GM12875 (cell line): Measurements from ENCODE around the gene SCARF1.

Source experiments
- H3K4me3 ChIP-seq: one replicate; pipeline ENCODE4 v1.5.1; 2011; ENCODE audit warnings: low read depth, low read length, control low read depth
- TF ChIP-seq, protein P1 (sequence below): IDR thresholded peaks from 2 replicates; pipeline ENCODE4 v1.5.1; 2011; ENCODE audit warnings: low read depth, mild to moderate bottlenecking, control low read depth, inconsistent platforms, low read length, moderate library complexity, borderline replicate concordance; ENCODE audit not compliant: insufficient read depth

The SCARF1 gene

DNA sequence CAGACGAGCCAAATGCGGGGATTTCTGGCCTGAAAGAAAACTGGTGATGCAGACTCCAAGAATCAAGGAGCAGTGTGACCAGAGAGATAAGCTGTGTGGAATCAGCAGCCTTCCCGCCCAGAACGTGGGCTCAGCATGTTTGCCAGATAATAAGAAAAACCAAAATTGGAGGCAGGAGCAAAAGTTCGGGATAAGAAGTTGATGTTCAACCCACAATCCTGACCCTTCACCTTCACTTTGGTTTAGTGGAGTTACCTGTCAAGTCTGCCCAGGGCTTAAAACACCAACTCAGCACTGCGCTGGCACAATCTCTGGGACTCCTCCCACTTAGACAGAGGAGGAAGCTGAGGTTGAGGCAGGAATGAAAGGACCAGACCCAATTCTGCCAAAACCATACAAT is 20.0 kb downstream of the SCARF1 start:
- no peak overlapping the region for H3K4me3 ChIP-seq
- TF ChIP-seq, protein P1, sequence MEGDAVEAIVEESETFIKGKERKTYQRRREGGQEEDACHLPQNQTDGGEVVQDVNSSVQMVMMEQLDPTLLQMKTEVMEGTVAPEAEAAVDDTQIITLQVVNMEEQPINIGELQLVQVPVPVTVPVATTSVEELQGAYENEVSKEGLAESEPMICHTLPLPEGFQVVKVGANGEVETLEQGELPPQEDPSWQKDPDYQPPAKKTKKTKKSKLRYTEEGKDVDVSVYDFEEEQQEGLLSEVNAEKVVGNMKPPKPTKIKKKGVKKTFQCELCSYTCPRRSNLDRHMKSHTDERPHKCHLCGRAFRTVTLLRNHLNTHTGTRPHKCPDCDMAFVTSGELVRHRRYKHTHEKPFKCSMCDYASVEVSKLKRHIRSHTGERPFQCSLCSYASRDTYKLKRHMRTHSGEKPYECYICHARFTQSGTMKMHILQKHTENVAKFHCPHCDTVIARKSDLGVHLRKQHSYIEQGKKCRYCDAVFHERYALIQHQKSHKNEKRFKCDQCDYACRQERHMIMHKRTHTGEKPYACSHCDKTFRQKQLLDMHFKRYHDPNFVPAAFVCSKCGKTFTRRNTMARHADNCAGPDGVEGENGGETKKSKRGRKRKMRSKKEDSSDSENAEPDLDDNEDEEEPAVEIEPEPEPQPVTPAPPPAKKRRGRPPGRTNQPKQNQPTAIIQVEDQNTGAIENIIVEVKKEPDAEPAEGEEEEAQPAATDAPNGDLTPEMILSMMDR: no peak

DNA sequence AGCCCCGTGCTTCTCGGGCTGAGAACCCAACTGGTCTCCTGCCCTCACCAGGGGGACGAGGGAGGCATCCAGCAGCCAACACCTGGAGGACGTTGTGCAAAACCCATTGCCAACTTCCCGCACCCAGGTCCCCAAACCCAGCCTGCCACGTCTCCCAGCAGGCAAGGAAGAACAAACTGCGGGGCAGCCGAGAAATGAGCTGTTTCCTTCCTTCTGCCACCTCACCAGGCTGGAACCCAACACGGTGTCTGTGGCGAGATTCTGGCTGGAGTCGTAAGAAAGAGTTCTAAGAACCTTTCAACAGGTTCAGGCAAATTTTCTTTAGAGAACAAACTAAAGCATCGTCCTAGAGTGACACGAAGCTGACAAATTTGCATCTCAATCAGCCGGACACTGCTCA is 20.5 kb downstream of the SCARF1 start:
- H3K4me3 ChIP-seq: no peak overlapping the region
- TF ChIP-seq, protein P1: no peak

DNA sequence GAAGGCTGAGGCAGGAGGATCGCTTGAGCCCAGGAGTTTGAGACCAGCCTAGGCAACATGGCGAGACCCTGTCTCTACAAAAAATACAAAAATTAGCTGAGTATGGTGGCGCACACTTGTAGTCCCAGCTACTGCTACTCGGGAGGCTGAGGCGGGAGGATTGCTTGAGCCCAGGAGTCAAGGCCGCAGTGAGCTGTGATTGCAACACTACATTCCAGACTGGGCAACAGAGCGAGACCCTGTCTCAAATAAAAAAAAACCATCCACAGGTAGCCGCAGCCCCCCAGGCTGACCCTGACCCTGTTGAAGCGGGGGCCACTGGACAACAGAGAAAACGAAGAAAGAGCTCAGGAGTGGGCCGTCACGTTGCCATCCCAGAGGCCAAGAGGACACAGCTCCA is 20.9 kb downstream of the SCARF1 start:
- H3K4me3 ChIP-seq: no peak overlapping the region
- TF ChIP-seq, protein P1: no peak

DNA sequence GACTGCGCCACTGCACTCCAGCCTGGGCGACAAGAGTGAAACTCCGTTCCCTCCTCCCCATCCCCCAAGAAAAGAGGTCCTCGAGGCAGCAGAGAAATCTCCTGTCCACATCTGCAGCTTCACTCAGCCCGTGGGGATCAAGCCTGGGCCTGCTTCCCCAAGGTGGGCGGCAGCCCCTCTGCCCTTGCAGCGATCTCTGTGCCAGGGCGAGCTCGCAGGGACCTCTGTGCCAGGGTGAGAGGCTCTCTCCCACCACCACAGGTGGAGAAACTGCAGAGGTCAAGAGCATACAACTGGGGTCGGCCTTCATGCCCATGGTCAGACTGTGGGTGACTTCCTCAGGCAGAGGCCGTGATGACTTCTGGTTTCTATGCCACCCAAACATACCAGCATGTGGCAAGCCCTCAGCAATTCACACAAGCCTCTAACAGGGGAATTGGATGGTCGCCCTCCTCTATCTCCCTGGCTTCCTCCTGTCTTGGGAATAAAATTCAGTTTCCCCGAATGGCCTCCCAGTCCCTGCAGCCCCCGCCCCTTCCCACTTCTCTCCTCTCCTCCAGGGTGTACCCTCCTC is 22.4 kb downstream of the SCARF1 start:
- TF ChIP-seq, protein P1: no peak
- no peak overlapping the region for H3K4me3 ChIP-seq

DNA sequence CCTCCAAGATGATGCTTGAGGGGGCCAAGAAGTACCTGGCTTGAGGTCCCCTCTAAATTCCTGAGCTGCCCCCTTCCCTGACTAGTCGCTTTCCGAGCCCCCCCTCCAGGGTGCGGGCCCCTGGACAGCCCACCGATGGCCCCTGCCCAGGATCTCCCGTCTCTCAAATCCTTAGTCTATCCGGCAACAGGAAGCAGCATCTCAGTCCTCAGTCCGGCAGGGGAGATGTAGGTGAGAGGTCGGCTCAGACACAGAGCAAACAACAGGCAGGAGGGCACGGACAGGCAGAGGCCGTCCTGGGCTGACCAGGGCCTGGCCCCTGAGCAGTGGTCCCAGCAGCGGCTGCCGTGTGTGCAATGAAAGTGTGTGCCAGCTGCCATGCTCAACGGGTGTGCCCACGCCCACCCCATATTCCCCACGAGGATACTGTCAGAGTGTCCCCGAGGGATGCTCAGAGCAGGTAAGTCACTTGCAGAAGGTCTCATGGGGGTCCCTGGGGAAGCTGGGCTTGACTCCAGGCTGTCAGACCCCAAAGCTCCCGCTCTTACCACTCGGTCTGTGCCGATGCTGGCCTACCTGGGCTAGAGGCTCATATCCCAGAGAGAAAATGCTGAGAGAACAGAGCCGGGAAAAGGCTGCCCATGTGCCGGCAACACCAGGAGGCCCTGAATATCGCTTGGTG is 24.1 kb downstream of the SCARF1 start:
- H3K4me3 ChIP-seq: no peak overlapping the region
- TF ChIP-seq, protein P1: no peak

DNA sequence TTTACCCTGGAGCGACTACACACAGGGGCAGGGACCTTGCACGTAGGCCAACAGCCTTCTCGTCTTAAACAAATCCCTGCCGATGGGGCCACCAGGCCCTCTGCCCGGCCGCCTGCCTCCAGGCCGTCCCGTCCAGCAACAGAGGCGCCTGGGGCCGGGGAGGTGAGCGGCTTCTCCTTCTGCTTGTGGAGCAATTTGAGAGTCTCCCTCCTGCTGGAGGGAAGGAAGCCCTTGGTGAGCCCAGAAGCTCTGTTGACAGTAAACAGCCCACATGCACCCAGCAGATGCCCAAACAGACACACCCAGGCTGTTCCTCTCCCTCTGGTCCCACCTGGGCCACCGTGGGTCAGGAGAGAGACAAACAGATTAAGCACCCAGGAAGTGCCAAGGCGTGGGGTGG is 25.0 kb downstream of the SCARF1 start:
- H3K4me3 ChIP-seq: no peak overlapping the region
- TF ChIP-seq, protein P1: no peak

DNA sequence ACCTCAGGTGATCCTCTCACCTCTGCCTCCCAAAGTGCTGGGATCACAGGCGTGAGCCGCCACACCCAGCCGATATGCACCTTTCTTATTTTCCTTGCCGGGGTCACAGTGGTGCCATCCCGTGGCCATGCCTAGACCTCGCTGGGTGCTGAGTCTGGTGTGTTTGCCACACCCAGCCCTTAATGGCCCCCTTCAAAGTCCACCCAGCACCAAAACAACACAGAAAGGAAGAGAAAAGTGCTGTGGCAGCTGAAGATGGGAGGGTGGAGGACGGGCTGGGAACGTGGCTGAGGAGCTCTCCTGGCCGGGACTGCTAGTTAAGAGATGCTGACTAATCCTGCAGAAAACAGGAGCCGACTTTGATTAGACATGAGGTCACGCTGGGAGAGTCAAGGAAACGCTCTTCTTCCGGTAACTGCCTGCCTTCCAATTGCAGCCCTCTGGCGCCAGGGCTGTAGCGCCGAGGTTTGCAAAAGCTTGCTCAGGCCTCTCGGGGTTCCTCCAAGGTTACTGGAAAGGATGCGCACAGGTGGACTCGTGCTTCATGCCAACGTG is 27.8 kb downstream of the SCARF1 start:
- TF ChIP-seq, protein P1: no peak
- H3K4me3 ChIP-seq: no peak overlapping the region
